ENCODE data around the gene RSU1.

The RSU1 gene

GRCh38 chr10:16686054-16686902 lies 130.9 kb downstream of the RSU1 start:
- ATAC-seq = no peak

More at GRCh38 chr10:16686054-16686902, 130.9 kb downstream of the RSU1 start:
- TF ChIP-seq GLIS3 (CRISPR knock-in tag; IDR thresholded peaks at IDR 0.05) = no peak
- TF ChIP-seq BACH2 (CRISPR knock-in tag; IDR thresholded peaks at IDR 0.05; ENCODE audit: borderline replicate concordance) = no peak
- TF ChIP-seq ZNF70 (CRISPR knock-in tag; IDR thresholded peaks at IDR 0.05) = no peak
- TF ChIP-seq RARB (CRISPR knock-in tag; IDR thresholded peaks at IDR 0.05) = no peak
- no peak for TF ChIP-seq ARNTL (CRISPR knock-in tag; IDR thresholded peaks at IDR 0.05; ENCODE audit: borderline replicate concordance, low read depth)
- TF ChIP-seq TCF4 (CRISPR knock-in tag; IDR thresholded peaks at IDR 0.05; ENCODE audit: borderline replicate concordance) = no peak
- no peak for TF ChIP-seq CSRNP3 (CRISPR knock-in tag; IDR thresholded peaks at IDR 0.05)
- no peak for TF ChIP-seq TSHZ2 (CRISPR knock-in tag; IDR thresholded peaks at IDR 0.05)
- TF ChIP-seq OSR1 (CRISPR knock-in tag; IDR thresholded peaks at IDR 0.05) = no peak
- no peak for TF ChIP-seq ISL1 (CRISPR knock-in tag; IDR thresholded peaks at IDR 0.05)
- no peak for TF ChIP-seq ZNF565 (CRISPR knock-in tag; conservative IDR thresholded peaks at IDR 0.05; ENCODE audit: low read depth)
- no peak for TF ChIP-seq PATZ1 (CRISPR knock-in tag; IDR thresholded peaks at IDR 0.05; ENCODE audit: borderline replicate concordance)
- TF ChIP-seq POU6F1 (CRISPR knock-in tag; IDR thresholded peaks at IDR 0.05; ENCODE audit: borderline replicate concordance, low read depth) = no peak
- no peak for TF ChIP-seq ZNF8 (CRISPR knock-in tag; IDR thresholded peaks at IDR 0.05)
- TF ChIP-seq ZC3H10 (CRISPR knock-in tag; IDR thresholded peaks at IDR 0.05) = no peak
- TF ChIP-seq SNAI2 (CRISPR knock-in tag; IDR thresholded peaks at IDR 0.05) = no peak
- TF ChIP-seq CREB5 (CRISPR knock-in tag; IDR thresholded peaks at IDR 0.05; ENCODE audit: low read depth) = no peak
- no peak for TF ChIP-seq PPARA (CRISPR knock-in tag; IDR thresholded peaks at IDR 0.05; ENCODE audit: borderline replicate concordance)
- TF ChIP-seq CSDC2 (CRISPR knock-in tag; IDR thresholded peaks at IDR 0.05) = no peak
- no peak for TF ChIP-seq ESRRG (CRISPR knock-in tag; IDR thresholded peaks at IDR 0.05)
